Vagina (tissue), 2 donors: ENCODE data around the gene C1orf105.

ENCODE experiments used
- POLR2A ChIP-seq, 2 donors: fragments of 450-650 bp; IDR thresholded peaks; one replicate each; pipeline ENCODE4 v1.6.1; 2017; ENCODE audit warnings: antibody characterized with exemption in 2 of 2, mild to moderate bottlenecking in 2 of 2, moderate library complexity in 2 of 2
- POLR2AphosphoS5 ChIP-seq, 2 donors: sonication (generic); formaldehyde crosslinking; IDR thresholded peaks; one replicate each; pipeline ENCODE4 v1.9.0; 2017; ENCODE audit warnings: antibody characterized with exemption in 2 of 2, mild to moderate bottlenecking in 2 of 2, low read depth in 1 of 2; ENCODE audit not compliant: insufficient read depth in 1 of 2
- TF ChIP-seq, protein P1 (sequence below), 3 experiments: fragments of 450-650 bp in 2 of 3; fragments of 200-600 bp in 1 of 3; sonication (generic) in 1 of 3; IDR thresholded peaks; one replicate each; pipeline ENCODE4 v1.5.1; 2017 to 2019; ENCODE audit warnings: antibody characterized with exemption in 3 of 3, mild to moderate bottlenecking in 2 of 3, moderate library complexity in 2 of 3

DNA sequence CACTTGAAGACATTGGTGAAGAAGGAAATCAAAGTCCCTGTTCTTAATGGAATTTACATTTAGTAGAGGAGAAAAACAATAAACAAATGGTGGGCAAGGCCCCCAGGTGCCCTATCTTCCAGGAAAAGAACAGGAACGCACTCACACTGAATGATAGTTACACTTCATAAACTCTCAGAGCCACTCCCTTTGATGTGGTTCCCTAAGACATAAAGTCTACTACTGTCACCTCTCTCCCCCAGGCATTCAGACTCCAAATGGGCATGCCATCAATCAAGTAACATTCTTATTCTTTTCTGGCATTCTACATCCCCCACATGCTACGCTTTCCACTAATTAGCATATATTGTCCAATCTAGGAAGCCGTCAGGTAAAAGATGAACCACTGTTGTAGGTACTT lies 59.9 kb downstream of the C1orf105 start:
- TF ChIP-seq POLR2A (IDR thresholded peaks at IDR 0.05) (no peak), POLR2AphosphoS5 (IDR thresholded peaks at IDR 0.05; ENCODE audit: insufficient read depth in 1 of 2, low read depth in 1 of 2) (no peak)
- TF ChIP-seq, protein P1, sequence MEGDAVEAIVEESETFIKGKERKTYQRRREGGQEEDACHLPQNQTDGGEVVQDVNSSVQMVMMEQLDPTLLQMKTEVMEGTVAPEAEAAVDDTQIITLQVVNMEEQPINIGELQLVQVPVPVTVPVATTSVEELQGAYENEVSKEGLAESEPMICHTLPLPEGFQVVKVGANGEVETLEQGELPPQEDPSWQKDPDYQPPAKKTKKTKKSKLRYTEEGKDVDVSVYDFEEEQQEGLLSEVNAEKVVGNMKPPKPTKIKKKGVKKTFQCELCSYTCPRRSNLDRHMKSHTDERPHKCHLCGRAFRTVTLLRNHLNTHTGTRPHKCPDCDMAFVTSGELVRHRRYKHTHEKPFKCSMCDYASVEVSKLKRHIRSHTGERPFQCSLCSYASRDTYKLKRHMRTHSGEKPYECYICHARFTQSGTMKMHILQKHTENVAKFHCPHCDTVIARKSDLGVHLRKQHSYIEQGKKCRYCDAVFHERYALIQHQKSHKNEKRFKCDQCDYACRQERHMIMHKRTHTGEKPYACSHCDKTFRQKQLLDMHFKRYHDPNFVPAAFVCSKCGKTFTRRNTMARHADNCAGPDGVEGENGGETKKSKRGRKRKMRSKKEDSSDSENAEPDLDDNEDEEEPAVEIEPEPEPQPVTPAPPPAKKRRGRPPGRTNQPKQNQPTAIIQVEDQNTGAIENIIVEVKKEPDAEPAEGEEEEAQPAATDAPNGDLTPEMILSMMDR (IDR thresholded peaks at IDR 0.05), result no peak
